ENCODE results near the gene RCOR3.

DNA sequence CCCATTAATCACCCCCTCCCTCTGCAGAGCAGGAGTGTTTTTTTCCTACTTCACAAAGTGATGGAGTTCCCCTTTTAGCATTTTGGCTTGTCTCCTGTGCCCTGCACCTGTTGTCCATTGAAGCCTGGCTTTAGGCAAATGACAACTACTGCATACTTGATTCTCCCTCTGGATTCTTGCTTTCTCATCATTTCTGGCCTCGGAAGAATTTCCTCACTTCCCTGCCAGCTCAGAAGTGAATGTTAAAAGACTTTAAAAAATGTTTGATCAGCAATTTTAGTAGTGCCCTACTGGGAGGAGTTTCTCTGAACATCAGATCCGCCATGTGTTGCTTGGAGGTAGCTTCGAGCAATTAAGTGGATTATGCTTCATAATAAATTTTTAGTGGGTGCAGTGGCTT is 28.1 kb downstream of the RCOR3 start:
- TF ChIP-seq, protein P1, sequence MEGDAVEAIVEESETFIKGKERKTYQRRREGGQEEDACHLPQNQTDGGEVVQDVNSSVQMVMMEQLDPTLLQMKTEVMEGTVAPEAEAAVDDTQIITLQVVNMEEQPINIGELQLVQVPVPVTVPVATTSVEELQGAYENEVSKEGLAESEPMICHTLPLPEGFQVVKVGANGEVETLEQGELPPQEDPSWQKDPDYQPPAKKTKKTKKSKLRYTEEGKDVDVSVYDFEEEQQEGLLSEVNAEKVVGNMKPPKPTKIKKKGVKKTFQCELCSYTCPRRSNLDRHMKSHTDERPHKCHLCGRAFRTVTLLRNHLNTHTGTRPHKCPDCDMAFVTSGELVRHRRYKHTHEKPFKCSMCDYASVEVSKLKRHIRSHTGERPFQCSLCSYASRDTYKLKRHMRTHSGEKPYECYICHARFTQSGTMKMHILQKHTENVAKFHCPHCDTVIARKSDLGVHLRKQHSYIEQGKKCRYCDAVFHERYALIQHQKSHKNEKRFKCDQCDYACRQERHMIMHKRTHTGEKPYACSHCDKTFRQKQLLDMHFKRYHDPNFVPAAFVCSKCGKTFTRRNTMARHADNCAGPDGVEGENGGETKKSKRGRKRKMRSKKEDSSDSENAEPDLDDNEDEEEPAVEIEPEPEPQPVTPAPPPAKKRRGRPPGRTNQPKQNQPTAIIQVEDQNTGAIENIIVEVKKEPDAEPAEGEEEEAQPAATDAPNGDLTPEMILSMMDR (IDR thresholded peaks at IDR 0.05; ENCODE audit: insufficient read depth, low read length, poor library complexity, severe bottlenecking): no peak
- TF ChIP-seq EZH2phosphoT487 (conservative IDR thresholded peaks at IDR 0.05; ENCODE audit: low read length): no peak

All from SU-DHL-6 (cell line).